Measurements from ENCODE around the gene TOP3B. TPM values are rescaled to one million over a fixed set of nuclear protein-coding genes. Genes with fewer than 3 reads are reported as not detected.

Gene TOP3B
- total RNA-seq, 1 experiment from 2014 or later = 42.4 TPM

- peaks cover 12% of the 10 kb centered on the region; the same call in 1 of the 2 replicates for H3K27me3 ChIP-seq (ENCODE audit: low read length)
- ATAC-seq = no peak
- no peaks in the 10 kb centered on the region for H3K79me2 ChIP-seq (ENCODE audit: low read length)
- H3K27ac ChIP-seq (ENCODE audit: low read length) = no peak overlapping the region
- DNase-seq = no peak
- no peak overlapping the region for H2AFZ ChIP-seq (ENCODE audit: low read length)
- CTCF ChIA-PET = no interaction called here
- no peaks in the 10 kb centered on the region for H3K4me1 ChIP-seq (ENCODE audit: insufficient read depth, low read length)
- POLR2A ChIA-PET (ENCODE audit: unreplicated experiment) = no interaction called here
- no peak for TF ChIP-seq EZH2phosphoT487 (IDR thresholded peaks at IDR 0.05; ENCODE audit: borderline replicate concordance, low read length)
- TF ChIP-seq EZH2 (IDR thresholded peaks at IDR 0.05; ENCODE audit: low read length, unreplicated experiment) = no peak
- TF ChIP-seq CTCF (conservative IDR thresholded peaks at IDR 0.05; ENCODE audit: low read depth, low read length) = no peak
- no peak overlapping the region for H3K9ac ChIP-seq (ENCODE audit: low read length)
- H3K9me3 ChIP-seq (ENCODE audit: low read length) = no peaks in the 10 kb centered on the region
- H3K4me2 ChIP-seq (ENCODE audit: low read length) = no peak overlapping the region
- no peaks in the 10 kb centered on the region for H3F3A ChIP-seq (ENCODE audit: low read length, unreplicated experiment)
- H3K9me2 ChIP-seq (replicated peaks; ENCODE audit: low read length) = no peaks in the 10 kb centered on the region
- H3K4me3 ChIP-seq (ENCODE audit: low read length) = no peak overlapping the region
- no TSS peak for BruUV-seq (replicated peaks)
- no peaks in the 10 kb centered on the region for H3K36me3 ChIP-seq (ENCODE audit: low read depth, low read length)
- H4K20me1 ChIP-seq (ENCODE audit: low read length) = no peaks in the 10 kb centered on the region
- intact Hi-C loops (cut with micrococcal nuclease) = no loop called here
These were observed 12.4 kb upstream of the TOP3B start for GRCh38 chr22:21994881-21995444.

- no peaks in the 10 kb centered on the region for H3K9me3 ChIP-seq (ENCODE audit: low read length)
- H3K9ac ChIP-seq (ENCODE audit: low read length) = no peak overlapping the region
- intact Hi-C loops (cut with micrococcal nuclease) = no loop called here
- no peaks in the 10 kb centered on the region for H3K36me3 ChIP-seq (ENCODE audit: low read depth, low read length)
- BruUV-seq (replicated peaks) = no TSS peak
- DNase-seq (no peak), ATAC-seq (no peak)
- H3K4me1 ChIP-seq (ENCODE audit: insufficient read depth, low read length) = no peaks in the 10 kb centered on the region
- no peaks in the 10 kb centered on the region for H3F3A ChIP-seq (ENCODE audit: low read length, unreplicated experiment)
- no peak for TF ChIP-seq EZH2 (IDR thresholded peaks at IDR 0.05; ENCODE audit: low read length, unreplicated experiment)
- TF ChIP-seq CTCF (conservative IDR thresholded peaks at IDR 0.05; ENCODE audit: low read depth, low read length) = no peak
- TF ChIP-seq EZH2phosphoT487 (IDR thresholded peaks at IDR 0.05; ENCODE audit: borderline replicate concordance, low read length) = no peak
- H3K79me2 ChIP-seq (ENCODE audit: low read length) = no peaks in the 10 kb centered on the region
- no peaks in the 10 kb centered on the region for H3K9me2 ChIP-seq (replicated peaks; ENCODE audit: low read length)
- H4K20me1 ChIP-seq (ENCODE audit: low read length) = no peaks in the 10 kb centered on the region
- ChIA-PET POLR2A (ENCODE audit: unreplicated experiment) (no interaction called here), CTCF (no interaction called here)
- no peak overlapping the region for H3K4me2 ChIP-seq (ENCODE audit: low read length)
- H3K27me3 ChIP-seq (ENCODE audit: low read length) = no peaks in the 10 kb centered on the region
- no peak overlapping the region for H2AFZ ChIP-seq (ENCODE audit: low read length)
- no peak overlapping the region for H3K27ac ChIP-seq (ENCODE audit: low read length)
- H3K4me3 ChIP-seq (ENCODE audit: low read length) = no peak overlapping the region
These were observed 10.1 kb upstream of the TOP3B start for GRCh38 chr22:21992593-21993237.

- Histone ChIP-seq H3F3A (ENCODE audit: low read length, unreplicated experiment) (no peaks in the 10 kb centered on the region), H2AFZ (ENCODE audit: low read length) (no peak overlapping the region), H3K9ac (ENCODE audit: low read length) (no peak overlapping the region), H3K27ac (ENCODE audit: low read length) (no peak overlapping the region), H3K36me3 (ENCODE audit: low read depth, low read length) (no peaks in the 10 kb centered on the region), H3K4me2 (ENCODE audit: low read length) (no peak overlapping the region), H3K4me1 (ENCODE audit: insufficient read depth, low read length) (no peaks in the 10 kb centered on the region), H3K4me3 (ENCODE audit: low read length) (no peak overlapping the region), H4K20me1 (ENCODE audit: low read length) (no peaks in the 10 kb centered on the region), H3K9me3 (ENCODE audit: low read length) (no peaks in the 10 kb centered on the region), H3K27me3 (ENCODE audit: low read length) (no peaks in the 10 kb centered on the region), H3K9me2 (replicated peaks; ENCODE audit: low read length) (no peaks in the 10 kb centered on the region), H3K79me2 (ENCODE audit: low read length) (no peaks in the 10 kb centered on the region)
- intact Hi-C loops (cut with micrococcal nuclease) = no loop called here
- ChIA-PET CTCF (no interaction called here), POLR2A (ENCODE audit: unreplicated experiment) (no interaction called here)
- no TSS peak for BruUV-seq (replicated peaks)
- ATAC-seq = no peak
- no peak for DNase-seq
- TF ChIP-seq EZH2 (IDR thresholded peaks at IDR 0.05; ENCODE audit: low read length, unreplicated experiment) (no peak), CTCF (conservative IDR thresholded peaks at IDR 0.05; ENCODE audit: low read depth, low read length) (no peak), EZH2phosphoT487 (IDR thresholded peaks at IDR 0.05; ENCODE audit: borderline replicate concordance, low read length) (no peak)
These were observed 9.2 kb upstream of the TOP3B start for GRCh38 chr22:21991774-21992173.

All from PC-3 (cell line).